ENCODE data around the gene PLS1. TPM values are rescaled to one million over a fixed set of nuclear protein-coding genes. Genes with fewer than 3 reads are reported as not detected.

PLS1 gene
- total RNA-seq, 1 experiment from 2014 or later: 38.8 TPM

GRCh38 chr3:142726017-142726416 lies 129.8 kb downstream of the PLS1 start:
- H3K79me2 ChIP-seq (ENCODE audit: insufficient read depth, low read length): no peaks in the 10 kb centered on the region
- no peaks in the 10 kb centered on the region for H3K9me3 ChIP-seq (ENCODE audit: control insufficient read depth in 1 of 2, insufficient read depth in 1 of 2, low read depth in 1 of 2, low read length in 2 of 2)
- ChIA-PET CTCF (no interaction called here), RAD21 (ENCODE audit: low non-redundant PET in 1 of 2, low total read pairs in 2 of 2, uncharacterized antibody in 2 of 2, unreplicated experiment in 2 of 2) (no interaction called here), POLR2A (no interaction called here)
- H3K4me1 ChIP-seq (ENCODE audit: control insufficient read depth in 1 of 2, insufficient read depth in 2 of 2, low read length in 2 of 2): peaks cover 3 to 16% of the 10 kb centered on the region in 2 experiments; a peak in 2 of 4 replicates
- H4K20me1 ChIP-seq (ENCODE audit: insufficient read depth): no peaks in the 10 kb centered on the region
- DNase-seq (ENCODE audit: low read depth, low spot score) (no peak), ATAC-seq (no peak)
- no TSS peak for BruUV-seq (replicated peaks)
- intact Hi-C loops (cut with micrococcal nuclease): loop anchor here (5.0 kb wide), 1 partner anchor 129 kb away; the partner anchor contains the start of gene PLS1
- H3K27me3 ChIP-seq (ENCODE audit: insufficient read depth, low read length): no peaks in the 10 kb centered on the region
- H2AFZ ChIP-seq (ENCODE audit: low read depth, low read length, poor library complexity, severe bottlenecking): no peak overlapping the region
- no peak overlapping the region for H3K4me3 ChIP-seq (replicated peaks in 1 of 2; ENCODE audit: low read depth in 1 of 2, low read length in 2 of 2)
- TF ChIP-seq ZBTB33 (IDR thresholded peaks at IDR 0.05; ENCODE audit: extremely low read depth, insufficient replicate concordance, low read length) (no peak), CEBPB (IDR thresholded peaks at IDR 0.05; ENCODE audit: low read depth) (no peak), YY1 (IDR thresholded peaks at IDR 0.05; ENCODE audit: extremely low read depth, insufficient replicate concordance, low read depth, low read length) (no peak), ATF3 (IDR thresholded peaks at IDR 0.05) (no peak), RAD21 (IDR thresholded peaks at IDR 0.05; ENCODE audit: low read depth) (no peak), TCF7L2 (IDR thresholded peaks at IDR 0.05; ENCODE audit: borderline replicate concordance, extremely low read depth, insufficient read depth, insufficient read length) (no peak)
- H3K36me3 ChIP-seq (ENCODE audit: control insufficient read depth in 1 of 2, insufficient read depth in 2 of 2, low read length in 2 of 2): no peaks in the 10 kb centered on the region
- H3K9me2 ChIP-seq (ENCODE audit: insufficient read depth): no peaks in the 10 kb centered on the region
- no peak overlapping the region for H3K4me2 ChIP-seq (ENCODE audit: low read length)
- no peak overlapping the region for H3K27ac ChIP-seq (ENCODE audit: low read depth, low read length)
- H3K9ac ChIP-seq (ENCODE audit: low read length): no peak overlapping the region

GRCh38 chr3:142732066-142732465 lies 135.9 kb downstream of the PLS1 start:
- no peak overlapping the region for H3K9ac ChIP-seq (ENCODE audit: low read length)
- no peaks in the 10 kb centered on the region for H3K4me1 ChIP-seq (ENCODE audit: control insufficient read depth in 1 of 2, insufficient read depth in 2 of 2, low read length in 2 of 2)
- POLR2A ChIA-PET: no interaction called here
- CTCF ChIA-PET: no interaction called here
- DNase-seq (ENCODE audit: low read depth, low spot score) (no peak), ATAC-seq (no peak)
- H4K20me1 ChIP-seq (ENCODE audit: insufficient read depth): no peaks in the 10 kb centered on the region
- H3K9me2 ChIP-seq (ENCODE audit: insufficient read depth): no peaks in the 10 kb centered on the region
- H3K36me3 ChIP-seq (ENCODE audit: control insufficient read depth in 1 of 2, insufficient read depth in 2 of 2, low read length in 2 of 2): no peaks in the 10 kb centered on the region
- H3K9me3 ChIP-seq (ENCODE audit: control insufficient read depth in 1 of 2, insufficient read depth in 1 of 2, low read depth in 1 of 2, low read length in 2 of 2): no peaks in the 10 kb centered on the region
- RAD21 ChIA-PET (ENCODE audit: low non-redundant PET in 1 of 2, low total read pairs in 2 of 2, uncharacterized antibody in 2 of 2, unreplicated experiment in 2 of 2): no interaction called here
- H3K27ac ChIP-seq (ENCODE audit: low read depth, low read length): no peak overlapping the region
- H3K4me2 ChIP-seq (ENCODE audit: low read length): no peak overlapping the region
- intact Hi-C loops (cut with micrococcal nuclease): no loop called here
- H3K4me3 ChIP-seq (replicated peaks in 1 of 2; ENCODE audit: low read depth in 1 of 2, low read length in 2 of 2): no peak overlapping the region
- no TSS peak for BruUV-seq (replicated peaks)
- H2AFZ ChIP-seq (ENCODE audit: low read depth, low read length, poor library complexity, severe bottlenecking): no peak overlapping the region
- no peaks in the 10 kb centered on the region for H3K27me3 ChIP-seq (ENCODE audit: insufficient read depth, low read length)
- no peaks in the 10 kb centered on the region for H3K79me2 ChIP-seq (ENCODE audit: insufficient read depth, low read length)
- TF ChIP-seq EGR1 (IDR thresholded peaks at IDR 0.05; ENCODE audit: low read depth) (no peak), CTCF (IDR thresholded peaks at IDR 0.05 in 2 of 3, conservative IDR thresholded peaks at IDR 0.05 in 1 of 3; ENCODE audit: borderline replicate concordance in 1 of 3, insufficient read depth in 1 of 3, low read depth in 2 of 3, low read length in 2 of 3) (no peak), EZH2phosphoT487 (IDR thresholded peaks at IDR 0.05; ENCODE audit: borderline replicate concordance) (no peak), POLR2A (IDR thresholded peaks at IDR 0.05; ENCODE audit: borderline replicate concordance, extremely low read depth, insufficient read depth, insufficient read length) (no peak), CBX3 (IDR thresholded peaks at IDR 0.05; ENCODE audit: low read depth) (no peak), ELF1 (IDR thresholded peaks at IDR 0.05; ENCODE audit: borderline replicate concordance, low read depth) (no peak), SRF (IDR thresholded peaks at IDR 0.05; ENCODE audit: low read depth) (no peak), TCF7L2 (IDR thresholded peaks at IDR 0.05; ENCODE audit: borderline replicate concordance, extremely low read depth, insufficient read depth, insufficient read length) (no peak), ZNF274 (IDR thresholded peaks at IDR 0.05; ENCODE audit: low read depth, low read length) (no peak), MAX (IDR thresholded peaks at IDR 0.05) (no peak)

Data from HCT116 (cell line).